Measurements from ENCODE around the gene NOSIP.

Gene NOSIP

GRCh38 chr19:49566302-49566701 is 14.1 kb downstream of the NOSIP start:
- no peaks in the 10 kb centered on the region for H3K27me3 ChIP-seq (ENCODE audit: control insufficient read depth, insufficient read depth, low read length)
- no peaks in the 10 kb centered on the region for H3K9me3 ChIP-seq (ENCODE audit: control insufficient read depth, low read depth, low read length)
- no peak overlapping the region for H3K27ac ChIP-seq (ENCODE audit: low read length)
- no peaks in the 10 kb centered on the region for H3K36me3 ChIP-seq (ENCODE audit: control insufficient read depth, low read depth, low read length)
- H3K4me1 ChIP-seq (ENCODE audit: control insufficient read depth, low read depth, low read length): no peaks in the 10 kb centered on the region
- H3K9ac ChIP-seq (ENCODE audit: low read length): no peak overlapping the region
- H3K4me3 ChIP-seq (ENCODE audit: low read length): no peak overlapping the region

- Histone ChIP-seq H3K4me1 (ENCODE audit: control insufficient read depth, low read depth, low read length) (peaks cover 3% of the 10 kb centered on the region), H3K27ac (ENCODE audit: low read length) (no peak overlapping the region), H3K9me3 (ENCODE audit: control insufficient read depth, low read depth, low read length) (no peaks in the 10 kb centered on the region), H3K4me3 (ENCODE audit: low read length) (no peak overlapping the region), H3K36me3 (ENCODE audit: control insufficient read depth, low read depth, low read length) (no peaks in the 10 kb centered on the region), H3K27me3 (ENCODE audit: control insufficient read depth, insufficient read depth, low read length) (no peaks in the 10 kb centered on the region), H3K9ac (ENCODE audit: low read length) (no peak overlapping the region)
Observed at GRCh38 chr19:49565261-49565660, 15.1 kb downstream of the NOSIP start.

GRCh38 chr19:49564616-49565045 is 15.7 kb downstream of the NOSIP start:
- no peak overlapping the region for H3K9ac ChIP-seq (ENCODE audit: low read length)
- H3K27me3 ChIP-seq (ENCODE audit: control insufficient read depth, insufficient read depth, low read length): no peaks in the 10 kb centered on the region
- no peak overlapping the region for H3K4me3 ChIP-seq (ENCODE audit: low read length)
- H3K4me1 ChIP-seq (ENCODE audit: control insufficient read depth, low read depth, low read length): peaks cover 3% of the 10 kb centered on the region
- H3K27ac ChIP-seq (ENCODE audit: low read length): no peak overlapping the region
- no peaks in the 10 kb centered on the region for H3K9me3 ChIP-seq (ENCODE audit: control insufficient read depth, low read depth, low read length)
- H3K36me3 ChIP-seq (ENCODE audit: control insufficient read depth, low read depth, low read length): no peaks in the 10 kb centered on the region

- Histone ChIP-seq H3K4me3 (ENCODE audit: low read length) (no peak overlapping the region), H3K27ac (ENCODE audit: low read length) (no peak overlapping the region), H3K4me1 (ENCODE audit: control insufficient read depth, low read depth, low read length) (peaks cover 3% of the 10 kb centered on the region), H3K36me3 (ENCODE audit: control insufficient read depth, low read depth, low read length) (peaks cover 11% of the 10 kb centered on the region), H3K9me3 (ENCODE audit: control insufficient read depth, low read depth, low read length) (no peaks in the 10 kb centered on the region), H3K9ac (ENCODE audit: low read length) (no peak overlapping the region), H3K27me3 (ENCODE audit: control insufficient read depth, insufficient read depth, low read length) (no peaks in the 10 kb centered on the region)
Observed at GRCh38 chr19:49560358-49560900, 19.9 kb downstream of the NOSIP start.

- Histone ChIP-seq H3K4me3 (ENCODE audit: low read length) (no peak overlapping the region), H3K36me3 (ENCODE audit: control insufficient read depth, low read depth, low read length) (peaks cover 11% of the 10 kb centered on the region), H3K27me3 (ENCODE audit: control insufficient read depth, insufficient read depth, low read length) (no peaks in the 10 kb centered on the region), H3K9ac (ENCODE audit: low read length) (no peak overlapping the region), H3K9me3 (ENCODE audit: control insufficient read depth, low read depth, low read length) (no peaks in the 10 kb centered on the region), H3K4me1 (ENCODE audit: control insufficient read depth, low read depth, low read length) (peaks cover 3% of the 10 kb centered on the region), H3K27ac (ENCODE audit: low read length) (no peak overlapping the region)
Observed at GRCh38 chr19:49559928-49560327, 20.4 kb downstream of the NOSIP start.

GRCh38 chr19:49559443-49559842 is 20.9 kb downstream of the NOSIP start:
- Histone ChIP-seq H3K9ac (ENCODE audit: low read length) (no peak overlapping the region), H3K36me3 (ENCODE audit: control insufficient read depth, low read depth, low read length) (peaks cover 11% of the 10 kb centered on the region), H3K27me3 (ENCODE audit: control insufficient read depth, insufficient read depth, low read length) (no peaks in the 10 kb centered on the region)

GRCh38 chr19:49558591-49558990 is 21.8 kb downstream of the NOSIP start:
- peaks cover 15% of the 10 kb centered on the region for H3K36me3 ChIP-seq (ENCODE audit: control insufficient read depth, low read depth, low read length)
- no peak overlapping the region for H3K27ac ChIP-seq (ENCODE audit: low read length)
- H3K27me3 ChIP-seq (ENCODE audit: control insufficient read depth, insufficient read depth, low read length): no peaks in the 10 kb centered on the region
- H3K4me1 ChIP-seq (ENCODE audit: control insufficient read depth, low read depth, low read length): peaks cover 3% of the 10 kb centered on the region
- no peak overlapping the region for H3K4me3 ChIP-seq (ENCODE audit: low read length)
- H3K9me3 ChIP-seq (ENCODE audit: control insufficient read depth, low read depth, low read length): no peaks in the 10 kb centered on the region
- no peak overlapping the region for H3K9ac ChIP-seq (ENCODE audit: low read length)

More at GRCh38 chr19:49559443-49559842, 20.9 kb downstream of the NOSIP start:
- Histone ChIP-seq H3K4me3 (ENCODE audit: low read length) (no peak overlapping the region), H3K9me3 (ENCODE audit: control insufficient read depth, low read depth, low read length) (no peaks in the 10 kb centered on the region), H3K4me1 (ENCODE audit: control insufficient read depth, low read depth, low read length) (peaks cover 3% of the 10 kb centered on the region), H3K27ac (ENCODE audit: low read length) (no peak overlapping the region)

GRCh38 chr19:49557641-49558325 is 22.6 kb downstream of the NOSIP start:
- H3K9me3 ChIP-seq (ENCODE audit: control insufficient read depth, low read depth, low read length): no peaks in the 10 kb centered on the region
- H3K4me1 ChIP-seq (ENCODE audit: control insufficient read depth, low read depth, low read length): peaks cover 3% of the 10 kb centered on the region
- no peak overlapping the region for H3K9ac ChIP-seq (ENCODE audit: low read length)
- H3K27ac ChIP-seq (ENCODE audit: low read length): no peak overlapping the region
- peaks cover 15% of the 10 kb centered on the region for H3K36me3 ChIP-seq (ENCODE audit: control insufficient read depth, low read depth, low read length)
- H3K4me3 ChIP-seq (ENCODE audit: low read length): no peak overlapping the region
- no peaks in the 10 kb centered on the region for H3K27me3 ChIP-seq (ENCODE audit: control insufficient read depth, insufficient read depth, low read length)

GRCh38 chr19:49556412-49557398 is 23.7 kb downstream of the NOSIP start:
- Histone ChIP-seq H3K27me3 (ENCODE audit: control insufficient read depth, insufficient read depth, low read length) (no peaks in the 10 kb centered on the region), H3K27ac (ENCODE audit: low read length) (no peak overlapping the region), H3K4me1 (ENCODE audit: control insufficient read depth, low read depth, low read length) (peaks cover 3% of the 10 kb centered on the region), H3K9me3 (ENCODE audit: control insufficient read depth, low read depth, low read length) (no peaks in the 10 kb centered on the region), H3K4me3 (ENCODE audit: low read length) (peak overlapping the region; percentile 61), H3K36me3 (ENCODE audit: control insufficient read depth, low read depth, low read length) (peaks cover 15% of the 10 kb centered on the region), H3K9ac (ENCODE audit: low read length) (peak overlapping the region; percentile 70)

GRCh38 chr19:49555600-49556411 is 24.6 kb downstream of the NOSIP start:
- H3K9me3 ChIP-seq (ENCODE audit: control insufficient read depth, low read depth, low read length): no peaks in the 10 kb centered on the region
- peak overlapping the region; percentile 61 for H3K4me3 ChIP-seq (ENCODE audit: low read length)
- H3K9ac ChIP-seq (ENCODE audit: low read length): peak overlapping the region; percentile 70
- no peaks in the 10 kb centered on the region for H3K27me3 ChIP-seq (ENCODE audit: control insufficient read depth, insufficient read depth, low read length)
- H3K36me3 ChIP-seq (ENCODE audit: control insufficient read depth, low read depth, low read length): peaks cover 15% of the 10 kb centered on the region
- H3K4me1 ChIP-seq (ENCODE audit: control insufficient read depth, low read depth, low read length): peaks cover under 1% of the 10 kb centered on the region
- no peak overlapping the region for H3K27ac ChIP-seq (ENCODE audit: low read length)

- H3K9ac ChIP-seq (ENCODE audit: low read length): no peak overlapping the region
Observed at GRCh38 chr19:49554701-49555181, 25.6 kb downstream of the NOSIP start.

More at GRCh38 chr19:49554701-49555181, 25.6 kb downstream of the NOSIP start:
- peaks cover 15% of the 10 kb centered on the region for H3K36me3 ChIP-seq (ENCODE audit: control insufficient read depth, low read depth, low read length)
- H3K4me3 ChIP-seq (ENCODE audit: low read length): no peak overlapping the region
- no peaks in the 10 kb centered on the region for H3K27me3 ChIP-seq (ENCODE audit: control insufficient read depth, insufficient read depth, low read length)
- H3K27ac ChIP-seq (ENCODE audit: low read length): no peak overlapping the region
- no peaks in the 10 kb centered on the region for H3K4me1 ChIP-seq (ENCODE audit: control insufficient read depth, low read depth, low read length)
- H3K9me3 ChIP-seq (ENCODE audit: control insufficient read depth, low read depth, low read length): no peaks in the 10 kb centered on the region

Data from iPS-18a (cell line).